HEK293T (cell line): ENCODE data around the gene CSF1R.

Source experiments
- ARNT ChIP-seq: fragments of 450-650 bp; IDR thresholded peaks from 2 replicates; pipeline ENCODE4 v1.6.1; 2017; ENCODE audit warnings: mild to moderate bottlenecking
- BHLHE40 ChIP-seq: fragments of 450-650 bp; IDR thresholded peaks from 2 replicates; pipeline ENCODE4 v1.6.1; 2016; ENCODE audit warnings: mild to moderate bottlenecking, moderate library complexity, borderline replicate concordance
- CTBP1 ChIP-seq: fragments of 450-650 bp; IDR thresholded peaks from 2 replicates; pipeline ENCODE4 v1.6.1; 2016; ENCODE audit warnings: borderline replicate concordance
- ELF4 ChIP-seq: fragments of 450-650 bp; IDR thresholded peaks from 2 replicates; pipeline ENCODE4 v1.6.1; 2017; ENCODE audit warnings: antibody characterized with exemption
- FOXA1 ChIP-seq: fragments of 450-650 bp; IDR thresholded peaks from 2 replicates; pipeline ENCODE4 v1.6.1; 2016; ENCODE audit warnings: mild to moderate bottlenecking
- FOXK2 ChIP-seq: fragments of 450-650 bp; IDR thresholded peaks from 2 replicates; pipeline ENCODE4 v1.6.1; 2016; ENCODE audit warnings: mild to moderate bottlenecking
- FOXM1 ChIP-seq: fragments of 450-650 bp; IDR thresholded peaks from 2 replicates; pipeline ENCODE4 v1.6.1; 2017; ENCODE audit warnings: mild to moderate bottlenecking, borderline replicate concordance
- LEF1 ChIP-seq: fragments of 450-650 bp; IDR thresholded peaks from 2 replicates; pipeline ENCODE4 v1.6.1; 2017; ENCODE audit warnings: mild to moderate bottlenecking, borderline replicate concordance
- SP1 ChIP-seq: fragments of 450-650 bp; IDR thresholded peaks from 2 replicates; pipeline ENCODE4 v1.6.1; 2017
- SUZ12 ChIP-seq: fragments of 450-650 bp; IDR thresholded peaks from 2 replicates; pipeline ENCODE4 v1.6.1; 2016; ENCODE audit warnings: mild to moderate bottlenecking
- ZNF384 ChIP-seq: fragments of 450-650 bp; IDR thresholded peaks from 2 replicates; pipeline ENCODE4 v1.6.1; 2016

DNA sequence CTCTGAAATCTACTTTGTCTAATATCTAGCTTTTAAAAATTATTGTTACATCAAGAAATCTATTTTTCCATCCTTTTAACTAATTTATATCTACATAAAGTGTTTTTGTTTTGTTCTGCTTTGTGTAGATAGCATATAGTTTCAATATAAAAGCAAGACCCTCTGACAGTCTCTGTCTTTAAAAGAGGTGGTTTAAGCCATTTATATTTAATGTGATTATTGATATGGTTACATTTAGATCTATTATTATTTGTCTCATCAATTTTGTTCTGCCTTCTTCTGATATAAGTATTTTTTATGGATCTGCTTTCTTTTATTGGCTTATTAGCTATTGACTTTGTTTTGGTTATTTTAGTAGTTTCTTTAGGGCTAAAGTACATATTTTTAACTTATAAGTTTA is 69.8 kb downstream of the CSF1R start:
- TF ChIP-seq FOXK2 (no peak), LEF1 (no peak), ELF4 (no peak), CTBP1 (no peak), SP1 (no peak), ARNT (no peak), FOXA1 (no peak), FOXM1 (no peak), BHLHE40 (no peak), SUZ12 (no peak), ZNF384 (no peak)
